Breast epithelium (tissue), 4 donors: Measurements from ENCODE around the gene C4orf50. TPM values are rescaled to one million over a fixed set of nuclear protein-coding genes. Genes with fewer than 3 reads are reported as not detected.

Experiments
- DNase-seq, 2 donors: peaks; one replicate each; pipeline ENCODE4 v3.0.0-alpha.2; 2019; ENCODE audit warnings: low spot score in 2 of 2
- H3K27ac ChIP-seq, 2 donors: fragments of 200-600 bp; sonication (generic) in 1 of 2; one replicate each; pipeline ENCODE4 v1.5.1; 2016 to 2019; ENCODE audit warnings: mild to moderate bottlenecking in 1 of 2
- H3K27me3 ChIP-seq, 2 donors: fragments of 200-600 bp; sonication (generic) in 1 of 2; one replicate each; pipeline versions ENCODE4 v1.5.1 to v1.6.0; 2017 to 2019; ENCODE audit warnings: control low read depth in 1 of 2, mild to moderate bottlenecking in 1 of 2
- H3K36me3 ChIP-seq: fragments of 200-600 bp; one replicate; pipeline ENCODE4 v1.5.1; 2019
- H3K4me1 ChIP-seq, 2 donors: fragments of 200-600 bp; sonication (generic); one replicate each; pipeline ENCODE4 v1.5.1; 2016 to 2019; ENCODE audit warnings: control low read depth in 1 of 2
- H3K4me3 ChIP-seq, 3 donors: fragments of 200-600 bp; sonication (generic); 1 replicate in 2 of 3; 2 replicates in 1 of 3; pipeline ENCODE4 v1.5.1; 2016 to 2019; ENCODE audit warnings: mild to moderate bottlenecking in 3 of 3, moderate library complexity in 2 of 3
- H3K9me3 ChIP-seq, 2 donors: fragments of 200-600 bp; sonication (generic) in 1 of 2; one replicate each; pipeline ENCODE4 v1.5.1; 2016 to 2019; ENCODE audit warnings: control low read depth in 1 of 2
- CTCF ChIP-seq, 3 donors: fragments of 450-650 bp; IDR thresholded peaks; one replicate each; pipeline ENCODE4 v1.5.1; 2016 to 2017; ENCODE audit warnings: antibody characterized with exemption in 3 of 3, mild to moderate bottlenecking in 3 of 3, moderate library complexity in 3 of 3
- POLR2A ChIP-seq: fragments of 450-650 bp; IDR thresholded peaks from one replicate; pipeline ENCODE4 v1.6.1; 2016; ENCODE audit warnings: antibody characterized with exemption, mild to moderate bottlenecking, moderate library complexity
- POLR2AphosphoS5 ChIP-seq, 3 donors: sonication (generic); formaldehyde crosslinking; IDR thresholded peaks; one replicate each; pipeline ENCODE4 v1.6.1; 2017; ENCODE audit warnings: antibody characterized with exemption in 3 of 3
- intact Hi-C: fragments of 100-400 bp; cut with DNase I; formaldehyde crosslinking; loops from one replicate; pipeline ENCODE4 v1.15.1; 2023; ENCODE audit warnings: low total_unique reads
- total RNA-seq, 3 donors: library from RNA; depleted of rRNA; stranded (reverse); fragments of >200 nt; gene quantifications; one replicate each; pipeline ENCODE4 v1.1.0, GENCODE V29; 2016

C4orf50 gene
- total RNA-seq, 3 donors from 2014 or later = under 0.01 TPM; not detected in 1

GRCh38 chr4:5899396-5899795 is 118.8 kb downstream of the C4orf50 start:
- Histone ChIP-seq H3K27me3 (peaks cover 0 to 77% of the 10 kb centered on the region in 2 donors), H3K36me3 (no peaks in the 10 kb centered on the region), H3K9me3 (peaks cover 0 to 11% of the 10 kb centered on the region in 2 donors), H3K27ac (no peak overlapping the region), H3K4me3 (no peak overlapping the region), H3K4me1 (no peaks in the 10 kb centered on the region)
- DNase-seq = no peak
- TF ChIP-seq POLR2AphosphoS5 (IDR thresholded peaks at IDR 0.05) (no peak), POLR2A (no peak), CTCF (IDR thresholded peaks at IDR 0.05) (no peak)
- intact Hi-C loops = no loop called here

- Histone ChIP-seq H3K27me3 (peaks cover 0 to 76% of the 10 kb centered on the region in 2 donors), H3K9me3 (peaks cover 0 to 11% of the 10 kb centered on the region in 2 donors), H3K4me1 (no peaks in the 10 kb centered on the region), H3K4me3 (no peak overlapping the region), H3K36me3 (no peaks in the 10 kb centered on the region), H3K27ac (no peak overlapping the region)
- no peak for DNase-seq
- intact Hi-C loops = no loop called here
- TF ChIP-seq CTCF (IDR thresholded peaks at IDR 0.05) (no peak), POLR2AphosphoS5 (IDR thresholded peaks at IDR 0.05) (no peak), POLR2A (no peak)
Measured at GRCh38 chr4:5897674-5898073, 120.6 kb downstream of the C4orf50 start.

GRCh38 chr4:5895287-5895686 is 122.9 kb downstream of the C4orf50 start:
- Histone ChIP-seq H3K4me1 (no peaks in the 10 kb centered on the region), H3K4me3 (no peak overlapping the region), H3K27me3 (peaks cover 0 to 81% of the 10 kb centered on the region in 2 donors), H3K27ac (no peak overlapping the region), H3K9me3 (peaks cover 0 to 11% of the 10 kb centered on the region in 2 donors), H3K36me3 (no peaks in the 10 kb centered on the region)
- no peak for TF ChIP-seq POLR2A
- TF ChIP-seq POLR2AphosphoS5 (IDR thresholded peaks at IDR 0.05) = no peak
- no peak for TF ChIP-seq CTCF (IDR thresholded peaks at IDR 0.05)
- no peak for DNase-seq
- intact Hi-C loops = no loop called here

GRCh38 chr4:5894266-5894665 is 124.0 kb downstream of the C4orf50 start:
- peaks cover 4 to 83% of the 10 kb centered on the region in 2 donors for H3K27me3 ChIP-seq
- peaks cover 0 to 11% of the 10 kb centered on the region in 2 donors for H3K9me3 ChIP-seq
- TF ChIP-seq POLR2A (no peak), POLR2AphosphoS5 (IDR thresholded peaks at IDR 0.05) (no peak), CTCF (IDR thresholded peaks at IDR 0.05) (no peak)
- no peak for DNase-seq
- H3K4me3 ChIP-seq = no peak overlapping the region
- no peak overlapping the region for H3K27ac ChIP-seq
- H3K4me1 ChIP-seq = no peaks in the 10 kb centered on the region
- H3K36me3 ChIP-seq = no peaks in the 10 kb centered on the region
- intact Hi-C loops = no loop called here

GRCh38 chr4:5893591-5893990 is 124.6 kb downstream of the C4orf50 start:
- H3K4me3 ChIP-seq = no peak overlapping the region
- peaks cover 0 to 11% of the 10 kb centered on the region in 2 donors for H3K9me3 ChIP-seq
- no peak for DNase-seq
- H3K4me1 ChIP-seq = no peaks in the 10 kb centered on the region
- H3K27me3 ChIP-seq = peaks cover 4 to 89% of the 10 kb centered on the region in 2 donors
- intact Hi-C loops = no loop called here
- H3K27ac ChIP-seq = no peak overlapping the region
- no peaks in the 10 kb centered on the region for H3K36me3 ChIP-seq
- no peak for TF ChIP-seq CTCF (IDR thresholded peaks at IDR 0.05)
- TF ChIP-seq POLR2AphosphoS5 (IDR thresholded peaks at IDR 0.05) = no peak
- TF ChIP-seq POLR2A = no peak
